Subcutaneous adipose tissue (tissue), 4 donors: ENCODE results near the gene ZNF530. TPM values are rescaled to one million over a fixed set of nuclear protein-coding genes. Genes with fewer than 3 reads are reported as not detected.

Source experiments
- CTCF ChIP-seq: fragments of 450-650 bp; IDR thresholded peaks from one replicate; pipeline ENCODE4 v1.5.1; 2016; ENCODE audit warnings: low read depth, mild to moderate bottlenecking, control low read depth, antibody characterized with exemption, moderate library complexity
- total RNA-seq, 4 donors: library from RNA; depleted of rRNA; stranded (reverse); fragments of >200 nt; gene quantifications; one replicate each; pipeline ENCODE4 v1.1.0, GENCODE V29; 2016

The ZNF530 gene
- total RNA-seq, 4 donors from 2014 or later, result 1.1 to 3.8 (median 2.6) TPM

DNA sequence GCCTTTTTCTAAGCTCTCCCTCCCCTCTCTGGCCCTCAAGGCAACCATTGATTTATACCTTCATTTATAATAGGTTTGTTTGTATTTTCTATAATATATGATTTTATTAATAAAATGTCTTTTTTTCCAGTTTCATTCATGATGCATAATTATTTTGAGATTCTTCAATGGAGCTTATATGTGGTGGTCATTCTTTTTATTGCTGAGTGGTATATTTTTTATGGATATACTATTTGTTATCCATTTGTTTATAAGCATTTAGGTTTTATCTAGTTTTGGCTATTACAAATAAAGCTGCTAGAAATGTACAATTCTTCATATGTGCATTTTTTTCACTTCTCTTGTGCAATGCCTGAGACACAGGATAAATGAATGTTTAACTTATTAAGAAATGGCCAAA, 44.0 kb downstream of the ZNF530 start:
- TF ChIP-seq CTCF, result no peak

- no peak for TF ChIP-seq CTCF
Measured at GRCh38 chr19:57648331-57649003, 48.8 kb downstream of the ZNF530 start.

DNA sequence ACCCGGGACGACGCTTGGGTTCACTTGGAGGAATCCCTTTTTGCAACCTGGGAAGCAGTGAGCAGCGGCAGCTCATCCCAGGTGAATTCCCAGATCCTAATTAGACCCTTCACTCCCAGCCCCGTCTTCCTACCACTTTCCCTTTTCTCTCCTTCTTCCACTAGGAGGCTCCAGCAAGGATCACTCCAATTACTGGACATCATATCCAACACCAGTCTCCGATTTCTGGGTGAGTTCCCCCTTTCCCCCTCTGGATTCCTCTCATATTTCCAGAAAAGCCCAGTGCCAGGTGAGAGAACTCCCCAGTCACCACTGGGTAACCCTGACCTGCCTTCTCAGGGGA, 51.9 kb downstream of the ZNF530 start:
- no peak for TF ChIP-seq CTCF

DNA sequence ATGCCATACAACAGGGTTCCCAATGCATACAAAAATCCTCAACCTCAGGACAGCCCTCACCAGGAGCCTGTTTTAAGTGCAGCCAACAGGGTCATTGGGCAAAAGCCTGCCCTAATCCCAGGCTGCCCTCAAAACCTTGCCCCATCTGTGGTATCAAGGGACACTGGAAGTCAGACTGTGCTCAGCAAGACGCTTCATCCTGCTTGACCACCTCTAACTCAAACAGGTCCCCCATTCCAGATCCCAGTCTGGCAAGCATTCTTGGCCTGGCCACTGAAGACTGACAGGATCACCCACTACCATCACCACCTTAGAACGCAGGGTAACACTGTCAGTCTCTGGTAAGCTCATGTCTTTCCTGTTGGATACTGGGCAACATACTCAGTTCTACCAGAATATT, 54.0 kb downstream of the ZNF530 start:
- no peak for TF ChIP-seq CTCF

DNA sequence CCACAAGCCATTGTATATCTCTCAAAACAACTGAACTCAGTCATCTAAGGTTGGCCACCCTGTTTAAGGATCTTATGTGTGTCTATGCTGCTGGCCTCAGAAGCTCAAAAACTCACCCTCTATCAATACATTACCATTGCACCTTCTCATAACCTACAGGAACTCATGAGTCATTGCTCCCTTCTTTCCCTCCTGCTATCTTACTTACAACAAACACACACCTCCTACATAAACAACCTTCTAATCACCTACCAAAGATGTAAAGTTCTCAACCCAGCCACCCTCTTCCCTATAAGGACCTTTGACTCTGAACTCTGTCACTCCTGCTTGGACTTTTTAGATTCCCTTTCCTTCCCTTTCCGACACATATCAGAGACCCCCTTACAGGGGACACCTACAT, 55.8 kb downstream of the ZNF530 start:
- TF ChIP-seq CTCF, result no peak

DNA sequence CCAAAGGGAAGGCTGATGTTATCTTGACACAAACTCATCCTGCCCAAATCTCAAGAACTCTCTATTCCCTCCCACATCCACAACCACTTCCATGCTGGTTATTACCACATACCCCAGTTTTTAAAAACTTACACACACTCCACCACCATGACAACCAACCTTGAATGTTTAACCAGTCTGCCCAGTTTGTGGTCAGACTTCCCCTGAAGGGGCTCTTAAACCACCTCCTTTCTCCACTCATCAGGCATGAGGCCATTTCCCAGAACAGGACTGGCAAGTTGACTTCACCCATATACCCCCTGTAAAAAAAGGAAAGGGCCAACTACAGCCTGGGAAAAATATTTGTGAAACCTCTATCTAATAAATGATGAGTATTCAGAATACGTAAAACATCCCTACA, 56.7 kb downstream of the ZNF530 start:
- TF ChIP-seq CTCF, result no peak

Other genes starting within 250 kb of the ZNF530 start
- gene ZNF304, start 248.6 kb upstream of the ZNF530 start, total RNA-seq, result 1 to 10 TPM; 6.1 to 9.7 (median 7.0) TPM
- 10 to 100 TPM in 3 of 4 donors, 1 to 10 TPM in 1; 9.4 to 24.3 (median 22.4) TPM for gene TRAPPC2B, start 236.3 kb upstream of the ZNF530 start, total RNA-seq
- 1 to 10 TPM; 1.1 to 4.8 (median 2.5) TPM for gene ZNF547, start 236.3 kb upstream of the ZNF530 start, total RNA-seq
- 10 to 100 TPM; 16.6 to 37.4 (median 17.3) TPM for gene ZNF548, start 210.0 kb upstream of the ZNF530 start, total RNA-seq
- gene ZNF17, start 188.7 kb upstream of the ZNF530 start, total RNA-seq, result 10 to 100 TPM in 3 of 4 donors, 1 to 10 TPM in 1; 8.0 to 14.1 (median 12.4) TPM
- 1 to 10 TPM; 2.9 to 5.1 (median 3.8) TPM for gene ZNF749, start 164.6 kb upstream of the ZNF530 start, total RNA-seq
- gene VN1R1, start 142.7 kb upstream of the ZNF530 start, total RNA-seq, result 1 to 10 TPM in 1 of 4 donors, under 1 TPM in 3; 0.22 to 1.1 (median 0.72) TPM
- 10 to 100 TPM in 3 of 4 donors, 1 to 10 TPM in 1; 6.2 to 18.6 (median 11.5) TPM for gene ZNF772, start 122.3 kb upstream of the ZNF530 start, total RNA-seq
- 10 to 100 TPM in 1 of 4 donors, 1 to 10 TPM in 3; 7.7 to 13.4 (median 9.5) TPM for gene ZNF419, start 112.1 kb upstream of the ZNF530 start, total RNA-seq
- 10 to 100 TPM in 3 of 4 donors, 1 to 10 TPM in 1; 6.5 to 16.5 (median 14.3) TPM for gene ZNF773, start 99.9 kb upstream of the ZNF530 start, total RNA-seq
- 1 to 10 TPM; 4.1 to 4.8 (median 4.5) TPM for gene ZNF549, start 72.5 kb upstream of the ZNF530 start, total RNA-seq
- gene ZNF550, start 40.0 kb upstream of the ZNF530 start, total RNA-seq, result 1 to 10 TPM; 6.6 to 8.1 (median 7.5) TPM
- 1 to 10 TPM; 2.9 to 4.7 (median 3.4) TPM for gene ZNF416, start 21.0 kb upstream of the ZNF530 start, total RNA-seq
- gene ZIK1, start 15.7 kb upstream of the ZNF530 start, total RNA-seq, result 1 to 10 TPM in 3 of 4 donors, under 1 TPM in 1; 0.65 to 8.7 (median 3.9) TPM
- 10 to 100 TPM; 10.6 to 20.3 (median 13.1) TPM for gene ZNF134, start 14.4 kb downstream of the ZNF530 start, total RNA-seq
- gene ZNF211, start 33.3 kb downstream of the ZNF530 start, total RNA-seq, result 10 to 100 TPM in 2 of 4 donors, 1 to 10 TPM in 2; 8.2 to 11.0 (median 10.0) TPM
- gene ZSCAN4, start 69.0 kb downstream of the ZNF530 start, total RNA-seq, result not detected
- 1 to 10 TPM; 3.6 to 6.8 (median 6.3) TPM for gene ZNF551, start 82.1 kb downstream of the ZNF530 start, total RNA-seq
- gene ZNF154, start 109.3 kb downstream of the ZNF530 start, total RNA-seq, result 1 to 10 TPM; 1.9 to 3.0 (median 2.7) TPM
- 1 to 10 TPM; 3.9 to 8.1 (median 6.4) TPM for gene ZNF671, start 127.7 kb downstream of the ZNF530 start, total RNA-seq
- gene ZNF776, start 146.9 kb downstream of the ZNF530 start, total RNA-seq, result 10 to 100 TPM in 2 of 4 donors, 1 to 10 TPM in 2; 8.8 to 10.9 (median 10.1) TPM
- 10 to 100 TPM; 17.8 to 22.5 (median 20.9) TPM for gene ZNF586, start 169.8 kb downstream of the ZNF530 start, total RNA-seq
- 10 to 100 TPM in 1 of 4 donors, 1 to 10 TPM in 3; 3.9 to 10.4 (median 5.4) TPM for gene ZNF552, start 215.0 kb downstream of the ZNF530 start, total RNA-seq
- 10 to 100 TPM; 10.0 to 17.5 (median 12.3) TPM for gene ZNF587B, start 230.4 kb downstream of the ZNF530 start, total RNA-seq
- gene ZNF587, start 250.0 kb downstream of the ZNF530 start, total RNA-seq, result 10 to 100 TPM; 14.5 to 30.5 (median 19.9) TPM